ENCODE data around the gene IL1R2.

Gene IL1R2

DNA sequence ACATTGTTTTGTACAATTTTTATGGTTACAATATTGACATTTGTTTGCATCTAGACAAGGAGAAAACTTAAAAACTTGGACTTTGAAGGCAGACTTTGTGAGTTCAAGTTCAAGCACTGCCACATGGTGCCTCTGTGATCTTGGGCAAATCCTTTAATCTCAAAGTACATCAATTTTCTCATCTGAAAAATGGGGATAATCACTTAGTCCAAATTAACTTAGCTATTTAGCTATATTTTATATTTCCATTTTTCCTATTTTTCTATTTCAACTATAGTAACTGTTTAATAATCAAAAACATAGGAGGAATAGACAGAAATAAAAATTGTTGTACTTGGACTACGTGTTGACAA, 38.7 kb downstream of the IL1R2 start:
- H3K4me3 ChIP-seq (ENCODE audit: low read depth, low read length) = no peak overlapping the region
- DNase-seq (ENCODE audit: low read depth) = no peak
- TF ChIP-seq, protein P1, sequence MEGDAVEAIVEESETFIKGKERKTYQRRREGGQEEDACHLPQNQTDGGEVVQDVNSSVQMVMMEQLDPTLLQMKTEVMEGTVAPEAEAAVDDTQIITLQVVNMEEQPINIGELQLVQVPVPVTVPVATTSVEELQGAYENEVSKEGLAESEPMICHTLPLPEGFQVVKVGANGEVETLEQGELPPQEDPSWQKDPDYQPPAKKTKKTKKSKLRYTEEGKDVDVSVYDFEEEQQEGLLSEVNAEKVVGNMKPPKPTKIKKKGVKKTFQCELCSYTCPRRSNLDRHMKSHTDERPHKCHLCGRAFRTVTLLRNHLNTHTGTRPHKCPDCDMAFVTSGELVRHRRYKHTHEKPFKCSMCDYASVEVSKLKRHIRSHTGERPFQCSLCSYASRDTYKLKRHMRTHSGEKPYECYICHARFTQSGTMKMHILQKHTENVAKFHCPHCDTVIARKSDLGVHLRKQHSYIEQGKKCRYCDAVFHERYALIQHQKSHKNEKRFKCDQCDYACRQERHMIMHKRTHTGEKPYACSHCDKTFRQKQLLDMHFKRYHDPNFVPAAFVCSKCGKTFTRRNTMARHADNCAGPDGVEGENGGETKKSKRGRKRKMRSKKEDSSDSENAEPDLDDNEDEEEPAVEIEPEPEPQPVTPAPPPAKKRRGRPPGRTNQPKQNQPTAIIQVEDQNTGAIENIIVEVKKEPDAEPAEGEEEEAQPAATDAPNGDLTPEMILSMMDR (IDR thresholded peaks at IDR 0.05; ENCODE audit: insufficient read depth, low read depth, low read length, missing control alignments) = no peak

- DNase-seq (ENCODE audit: low read depth) = no peak
- H3K4me3 ChIP-seq (ENCODE audit: low read depth, low read length) = no peak overlapping the region
- TF ChIP-seq, protein P1 (IDR thresholded peaks at IDR 0.05; ENCODE audit: insufficient read depth, low read depth, low read length, missing control alignments) = no peak
Observed at GRCh38 chr2:102030855-102031527, 39.2 kb downstream of the IL1R2 start.

GRCh38 chr2:102032368-102033030, 40.7 kb downstream of the IL1R2 start:
- TF ChIP-seq, protein P1 (IDR thresholded peaks at IDR 0.05; ENCODE audit: insufficient read depth, low read depth, low read length, missing control alignments) = no peak
- DNase-seq (ENCODE audit: low read depth) = no peak
- H3K4me3 ChIP-seq (ENCODE audit: low read depth, low read length) = no peak overlapping the region

GRCh38 chr2:102033031-102033749, 41.4 kb downstream of the IL1R2 start:
- no peak overlapping the region for H3K4me3 ChIP-seq (ENCODE audit: low read depth, low read length)
- TF ChIP-seq, protein P1 (IDR thresholded peaks at IDR 0.05; ENCODE audit: insufficient read depth, low read depth, low read length, missing control alignments) = no peak
- DNase-seq (ENCODE audit: low read depth) = peak; percentile 54

- no peak overlapping the region for H3K4me3 ChIP-seq (ENCODE audit: low read depth, low read length)
- no peak for DNase-seq (ENCODE audit: low read depth)
- TF ChIP-seq, protein P1 (IDR thresholded peaks at IDR 0.05; ENCODE audit: insufficient read depth, low read depth, low read length, missing control alignments) = no peak
Observed at GRCh38 chr2:102033750-102034682, 42.3 kb downstream of the IL1R2 start.

Measured in GM12865 (cell line).